WI38 (cell line): ENCODE measurements around the gene LARP4B.

Experiments used
- H3K4me3 ChIP-seq: 2 replicates; pipeline ENCODE4 v1.5.1; 2011; ENCODE audit warnings: low read depth, mild to moderate bottlenecking, control low read depth, low read length
- CTCF ChIP-seq: IDR thresholded peaks from 2 replicates; pipeline ENCODE4 v1.5.1; 2012; ENCODE audit warnings: low read depth, mild to moderate bottlenecking, control low read depth, low read length

LARP4B gene

GRCh38 chr10:836782-837181, 94.7 kb downstream of the LARP4B start:
- H3K4me3 ChIP-seq, result no peak overlapping the region
- TF ChIP-seq CTCF, result no peak

GRCh38 chr10:834493-834892, 97.0 kb downstream of the LARP4B start:
- TF ChIP-seq CTCF, result no peak
- no peak overlapping the region for H3K4me3 ChIP-seq

GRCh38 chr10:829241-829640, 102.3 kb downstream of the LARP4B start:
- no peak for TF ChIP-seq CTCF

GRCh38 chr10:828191-828590, 103.3 kb downstream of the LARP4B start:
- TF ChIP-seq CTCF, result no peak
- no peak overlapping the region for H3K4me3 ChIP-seq

More at GRCh38 chr10:829241-829640, 102.3 kb downstream of the LARP4B start:
- no peak overlapping the region for H3K4me3 ChIP-seq

GRCh38 chr10:824946-825345, 106.6 kb downstream of the LARP4B start:
- no peak overlapping the region for H3K4me3 ChIP-seq
- no peak for TF ChIP-seq CTCF

- TF ChIP-seq CTCF, result no peak
- H3K4me3 ChIP-seq, result no peak overlapping the region
These were observed 107.0 kb downstream of the LARP4B start for GRCh38 chr10:824497-824896.

GRCh38 chr10:822661-823367, 108.7 kb downstream of the LARP4B start:
- H3K4me3 ChIP-seq, result no peak overlapping the region
- TF ChIP-seq CTCF, result no peak
